Transverse colon (tissue), 4 donors: ENCODE measurements around the gene NTRK3.

ENCODE experiments used
- POLR2A ChIP-seq: fragments of 450-650 bp; IDR thresholded peaks from one replicate; pipeline ENCODE4 v1.6.1; 2016; ENCODE audit warnings: antibody characterized with exemption, mild to moderate bottlenecking, moderate library complexity
- POLR2AphosphoS5 ChIP-seq, 3 donors: sonication (generic); formaldehyde crosslinking; IDR thresholded peaks; one replicate each; pipeline ENCODE4 v1.6.1; 2016; ENCODE audit warnings: antibody characterized with exemption in 3 of 3
- TF ChIP-seq, protein P1 (sequence below), 5 experiments: fragments of 200-600 bp in 3 of 5; fragments of 450-650 bp in 2 of 5; sonication (generic) in 3 of 5; IDR thresholded peaks; 1 replicate in 2 of 5; 2 replicates in 3 of 5; pipeline ENCODE4 v1.5.1; 2016 to 2017; ENCODE audit warnings: antibody characterized with exemption in 5 of 5, inconsistent platforms in 3 of 5, mild to moderate bottlenecking in 2 of 5, moderate library complexity in 1 of 5

DNA sequence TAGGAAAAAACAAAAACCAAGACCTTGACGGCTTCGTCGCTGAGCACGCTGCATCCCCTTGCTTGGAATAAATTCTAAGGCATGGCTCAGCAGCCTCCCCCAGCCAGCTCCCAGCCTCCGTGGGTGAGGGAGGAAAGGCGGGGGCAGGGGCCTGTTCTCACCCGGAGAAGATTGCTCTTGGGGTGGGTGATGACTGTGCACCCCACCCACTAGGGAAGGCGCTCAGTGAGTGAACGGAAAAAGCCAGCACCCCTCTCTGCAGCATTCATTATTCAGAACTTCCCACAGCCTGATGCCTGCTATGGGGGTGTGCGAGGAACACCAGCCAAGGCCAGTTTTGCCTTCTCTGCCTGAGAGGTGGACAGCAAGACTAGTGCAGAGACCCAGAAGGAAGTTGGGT is 19.3 kb upstream of the NTRK3 start:
- TF ChIP-seq, protein P1, sequence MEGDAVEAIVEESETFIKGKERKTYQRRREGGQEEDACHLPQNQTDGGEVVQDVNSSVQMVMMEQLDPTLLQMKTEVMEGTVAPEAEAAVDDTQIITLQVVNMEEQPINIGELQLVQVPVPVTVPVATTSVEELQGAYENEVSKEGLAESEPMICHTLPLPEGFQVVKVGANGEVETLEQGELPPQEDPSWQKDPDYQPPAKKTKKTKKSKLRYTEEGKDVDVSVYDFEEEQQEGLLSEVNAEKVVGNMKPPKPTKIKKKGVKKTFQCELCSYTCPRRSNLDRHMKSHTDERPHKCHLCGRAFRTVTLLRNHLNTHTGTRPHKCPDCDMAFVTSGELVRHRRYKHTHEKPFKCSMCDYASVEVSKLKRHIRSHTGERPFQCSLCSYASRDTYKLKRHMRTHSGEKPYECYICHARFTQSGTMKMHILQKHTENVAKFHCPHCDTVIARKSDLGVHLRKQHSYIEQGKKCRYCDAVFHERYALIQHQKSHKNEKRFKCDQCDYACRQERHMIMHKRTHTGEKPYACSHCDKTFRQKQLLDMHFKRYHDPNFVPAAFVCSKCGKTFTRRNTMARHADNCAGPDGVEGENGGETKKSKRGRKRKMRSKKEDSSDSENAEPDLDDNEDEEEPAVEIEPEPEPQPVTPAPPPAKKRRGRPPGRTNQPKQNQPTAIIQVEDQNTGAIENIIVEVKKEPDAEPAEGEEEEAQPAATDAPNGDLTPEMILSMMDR (IDR thresholded peaks at IDR 0.05): no peak
- TF ChIP-seq POLR2A (no peak), POLR2AphosphoS5 (IDR thresholded peaks at IDR 0.05) (no peak)
